Measurements from ENCODE around the gene KIAA1671.

KIAA1671 gene

GRCh38 chr22:25120761-25121212 is 168.3 kb downstream of the KIAA1671 start:
- no peak for DNase-seq

GRCh38 chr22:25122136-25122764 is 169.7 kb downstream of the KIAA1671 start:
- no peak for DNase-seq

- DNase-seq: no peak
Observed at GRCh38 chr22:25123677-25124076, 171.2 kb downstream of the KIAA1671 start.

GRCh38 chr22:25125693-25126357 is 173.3 kb downstream of the KIAA1671 start:
- no peak for DNase-seq

- DNase-seq: no peak
Observed at GRCh38 chr22:25126510-25126909, 174.0 kb downstream of the KIAA1671 start.

- DNase-seq: no peak
Observed at GRCh38 chr22:25127318-25127717, 174.8 kb downstream of the KIAA1671 start.

- no peak for DNase-seq
Observed at GRCh38 chr22:25130462-25130861, 177.9 kb downstream of the KIAA1671 start.

GRCh38 chr22:25131198-25131887 is 178.8 kb downstream of the KIAA1671 start:
- no peak for DNase-seq

GRCh38 chr22:25134028-25134427 is 181.5 kb downstream of the KIAA1671 start:
- DNase-seq: no peak

- no peak for DNase-seq
Observed at GRCh38 chr22:25134451-25134850, 181.9 kb downstream of the KIAA1671 start.

- no peak for DNase-seq
Observed at GRCh38 chr22:25136953-25137576, 184.5 kb downstream of the KIAA1671 start.

- no peak for DNase-seq
Observed at GRCh38 chr22:25137577-25138525, 185.3 kb downstream of the KIAA1671 start.

GRCh38 chr22:25139062-25139461 is 186.5 kb downstream of the KIAA1671 start:
- no peak for DNase-seq

- no peak for DNase-seq
Observed at GRCh38 chr22:25142102-25142501, 189.6 kb downstream of the KIAA1671 start.

GRCh38 chr22:25143156-25144076 is 190.9 kb downstream of the KIAA1671 start:
- no peak for DNase-seq

GRCh38 chr22:25144522-25144921 is 192.0 kb downstream of the KIAA1671 start:
- no peak for DNase-seq

- no peak for DNase-seq
Observed at GRCh38 chr22:25146307-25146706, 193.8 kb downstream of the KIAA1671 start.

- DNase-seq: no peak
Observed at GRCh38 chr22:25146906-25147641, 194.6 kb downstream of the KIAA1671 start.

GRCh38 chr22:25147642-25147928 is 195.1 kb downstream of the KIAA1671 start:
- no peak for DNase-seq

- DNase-seq: no peak
Observed at GRCh38 chr22:25148149-25148691, 195.7 kb downstream of the KIAA1671 start.
